ENCODE measurements around the gene CCDC27.
"Not testable (repeated sequence)": the region's sequence is repeated elsewhere in the genome, so short reads cannot be mapped to it uniquely, and the experiment has no call there.

CCDC27 gene

GRCh38 chr1:3790500-3790923 is 38.3 kb downstream of the CCDC27 start:
- Mint-ChIP-seq H3K9me3 (no peaks in the 10 kb centered on the region), H3K36me3 (ENCODE audit: low read depth) (peaks cover 10% of the 10 kb centered on the region), H3K27ac (no peak overlapping the region), H3K27me3 (ENCODE audit: low read depth) (no peaks in the 10 kb centered on the region), H3K4me1 (ENCODE audit: low read depth) (peaks cover 25% of the 10 kb centered on the region), H3K4me3 (no peak overlapping the region)

GRCh38 chr1:3790952-3791351 is 38.7 kb downstream of the CCDC27 start:
- no peak overlapping the region for H3K27ac Mint-ChIP-seq
- no peaks in the 10 kb centered on the region for H3K9me3 Mint-ChIP-seq
- no peaks in the 10 kb centered on the region for H3K27me3 Mint-ChIP-seq (ENCODE audit: low read depth)
- H3K36me3 Mint-ChIP-seq (ENCODE audit: low read depth): peaks cover 9% of the 10 kb centered on the region
- peaks cover 25% of the 10 kb centered on the region for H3K4me1 Mint-ChIP-seq (ENCODE audit: low read depth)
- H3K4me3 Mint-ChIP-seq: no peak overlapping the region

GRCh38 chr1:3795453-3796214 is 43.4 kb downstream of the CCDC27 start:
- no peaks in the 10 kb centered on the region for H3K9me3 Mint-ChIP-seq
- no peaks in the 10 kb centered on the region for H3K27me3 Mint-ChIP-seq (ENCODE audit: low read depth)
- H3K36me3 Mint-ChIP-seq (ENCODE audit: low read depth): peaks cover 3% of the 10 kb centered on the region
- peak overlapping the region; percentile 93 for H3K4me3 Mint-ChIP-seq
- H3K4me1 Mint-ChIP-seq (ENCODE audit: low read depth): peaks cover 20% of the 10 kb centered on the region
- H3K27ac Mint-ChIP-seq: peak overlapping the region; percentile 83

- Mint-ChIP-seq H3K9me3 (no peaks in the 10 kb centered on the region), H3K27me3 (ENCODE audit: low read depth) (peaks cover 4% of the 10 kb centered on the region), H3K36me3 (ENCODE audit: low read depth) (peaks cover 3% of the 10 kb centered on the region), H3K4me3 (peak within 1 kb of the TSS; percentile 93), H3K27ac (peak within 1 kb of the TSS; percentile 85), H3K4me1 (ENCODE audit: low read depth) (peaks cover 24% of the 10 kb centered on the region)
Observed at GRCh38 chr1:3796215-3797061, 44.2 kb downstream of the CCDC27 start, which contains the start of gene LRRC47. Gene LRRC47, minus strand, starts transcription at chr1:3796498. Its CDS starts 22 bp downstream, at chr1:3796476.

- H3K4me1 Mint-ChIP-seq (ENCODE audit: low read depth): peaks cover 16% of the 10 kb centered on the region
- H3K9me3 Mint-ChIP-seq: no peaks in the 10 kb centered on the region
- peaks cover 3% of the 10 kb centered on the region for H3K36me3 Mint-ChIP-seq (ENCODE audit: low read depth)
- H3K27ac Mint-ChIP-seq: no peak overlapping the region
- H3K27me3 Mint-ChIP-seq (ENCODE audit: low read depth): peaks cover 9% of the 10 kb centered on the region
- no peak overlapping the region for H3K4me3 Mint-ChIP-seq
Observed at GRCh38 chr1:3799976-3800685, 47.9 kb downstream of the CCDC27 start.

- H3K27me3 Mint-ChIP-seq (ENCODE audit: low read depth): not testable (repeated sequence)
Observed at GRCh38 chr1:3800795-3801194, 48.5 kb downstream of the CCDC27 start.

GRCh38 chr1:3803905-3804626 is 51.8 kb downstream of the CCDC27 start:
- Mint-ChIP-seq H3K36me3 (ENCODE audit: low read depth) (no peaks in the 10 kb centered on the region), H3K4me3 (no peak overlapping the region), H3K27ac (no peak overlapping the region), H3K9me3 (no peaks in the 10 kb centered on the region), H3K27me3 (ENCODE audit: low read depth) (peaks cover 9% of the 10 kb centered on the region), H3K4me1 (ENCODE audit: low read depth) (peaks cover 4% of the 10 kb centered on the region)

More at GRCh38 chr1:3800795-3801194, 48.5 kb downstream of the CCDC27 start:
- H3K36me3 Mint-ChIP-seq (ENCODE audit: low read depth); H3K4me3 Mint-ChIP-seq; H3K27ac Mint-ChIP-seq; H3K9me3 Mint-ChIP-seq: not testable (repeated sequence)
- peaks cover 12% of the 10 kb centered on the region for H3K4me1 Mint-ChIP-seq (ENCODE audit: low read depth)

GRCh38 chr1:3804627-3804944 is 52.3 kb downstream of the CCDC27 start:
- H3K9me3 Mint-ChIP-seq; H3K27ac Mint-ChIP-seq; H3K4me1 Mint-ChIP-seq (ENCODE audit: low read depth); H3K4me3 Mint-ChIP-seq; H3K27me3 Mint-ChIP-seq (ENCODE audit: low read depth); H3K36me3 Mint-ChIP-seq (ENCODE audit: low read depth): not testable (repeated sequence)

GRCh38 chr1:3805038-3805437 is 52.8 kb downstream of the CCDC27 start:
- peaks cover 9% of the 10 kb centered on the region for H3K27me3 Mint-ChIP-seq (ENCODE audit: low read depth)
- H3K27ac Mint-ChIP-seq: no peak overlapping the region
- no peak overlapping the region for H3K4me3 Mint-ChIP-seq
- no peaks in the 10 kb centered on the region for H3K9me3 Mint-ChIP-seq
- H3K36me3 Mint-ChIP-seq (ENCODE audit: low read depth): no peaks in the 10 kb centered on the region
- peaks cover 4% of the 10 kb centered on the region for H3K4me1 Mint-ChIP-seq (ENCODE audit: low read depth)

- peaks cover 5% of the 10 kb centered on the region for H3K27me3 Mint-ChIP-seq (ENCODE audit: low read depth)
- no peaks in the 10 kb centered on the region for H3K9me3 Mint-ChIP-seq
- H3K36me3 Mint-ChIP-seq (ENCODE audit: low read depth): no peaks in the 10 kb centered on the region
- no peak overlapping the region for H3K27ac Mint-ChIP-seq
- no peaks in the 10 kb centered on the region for H3K4me1 Mint-ChIP-seq (ENCODE audit: low read depth)
- no peak overlapping the region for H3K4me3 Mint-ChIP-seq
Observed at GRCh38 chr1:3807769-3808168, 55.5 kb downstream of the CCDC27 start.

GRCh38 chr1:3809680-3810079 is 57.4 kb downstream of the CCDC27 start:
- no peak overlapping the region for H3K27ac Mint-ChIP-seq
- H3K9me3 Mint-ChIP-seq: no peaks in the 10 kb centered on the region
- H3K4me1 Mint-ChIP-seq (ENCODE audit: low read depth): no peaks in the 10 kb centered on the region
- no peaks in the 10 kb centered on the region for H3K36me3 Mint-ChIP-seq (ENCODE audit: low read depth)
- H3K4me3 Mint-ChIP-seq: no peak overlapping the region
- H3K27me3 Mint-ChIP-seq (ENCODE audit: low read depth): no peaks in the 10 kb centered on the region

GRCh38 chr1:3810149-3810761 is 58.0 kb downstream of the CCDC27 start:
- H3K27ac Mint-ChIP-seq: not testable (repeated sequence)

GRCh38 chr1:3811595-3811911 is 59.3 kb downstream of the CCDC27 start:
- no peaks in the 10 kb centered on the region for H3K9me3 Mint-ChIP-seq
- H3K36me3 Mint-ChIP-seq (ENCODE audit: low read depth): no peaks in the 10 kb centered on the region
- H3K4me3 Mint-ChIP-seq: no peak overlapping the region
- H3K4me1 Mint-ChIP-seq (ENCODE audit: low read depth): no peaks in the 10 kb centered on the region
- no peaks in the 10 kb centered on the region for H3K27me3 Mint-ChIP-seq (ENCODE audit: low read depth)
- H3K27ac Mint-ChIP-seq: no peak overlapping the region

More at GRCh38 chr1:3810149-3810761, 58.0 kb downstream of the CCDC27 start:
- H3K4me1 Mint-ChIP-seq (ENCODE audit: low read depth); H3K27me3 Mint-ChIP-seq (ENCODE audit: low read depth); H3K36me3 Mint-ChIP-seq (ENCODE audit: low read depth); H3K9me3 Mint-ChIP-seq; H3K4me3 Mint-ChIP-seq: not testable (repeated sequence)

- no peaks in the 10 kb centered on the region for H3K27me3 Mint-ChIP-seq (ENCODE audit: low read depth)
- H3K36me3 Mint-ChIP-seq (ENCODE audit: low read depth): peaks cover 2% of the 10 kb centered on the region
- H3K4me1 Mint-ChIP-seq (ENCODE audit: low read depth): no peaks in the 10 kb centered on the region
- H3K4me3 Mint-ChIP-seq: no peak overlapping the region
- H3K27ac Mint-ChIP-seq: no peak overlapping the region
- H3K9me3 Mint-ChIP-seq: no peaks in the 10 kb centered on the region
Observed at GRCh38 chr1:3814065-3814464, 61.8 kb downstream of the CCDC27 start.
